Psoas muscle (tissue), 8 donors: Measurements from ENCODE around the gene CTDP1. TPM values are rescaled to one million over a fixed set of nuclear protein-coding genes. Genes with fewer than 3 reads are reported as not detected.

Experiments
- ATAC-seq, 4 donors: fragments of 200-7000 bp; cut with Tn5 transposase; one replicate each; pipeline ENCODE4 v1.9.1; 2020; ENCODE audit warnings: moderate library complexity in 3 of 4, mild to moderate bottlenecking in 2 of 4
- DNase-seq, 2 donors: peaks; one replicate each; pipeline ENCODE4 v3.0.0-alpha.2; 2020
- H3K27ac ChIP-seq: fragments of 200-600 bp; one replicate; pipeline ENCODE4 v1.8.0; 2022
- H3K27me3 ChIP-seq, 3 donors: fragments of 200-600 bp in 1 of 3; one replicate each; pipeline versions ENCODE4 v1.6.1 to v1.8.0; 2013 to 2022; ENCODE audit warnings: low read length in 2 of 3, mild to moderate bottlenecking in 2 of 3, moderate library complexity in 1 of 3; ENCODE audit not compliant: insufficient read depth in 3 of 3
- H3K36me3 ChIP-seq, 2 donors: fragments of 200-600 bp in 1 of 2; one replicate each; pipeline versions ENCODE4 v1.6.1 to v1.8.0; 2013 to 2022; ENCODE audit warnings: low read depth in 1 of 2, mild to moderate bottlenecking in 1 of 2, moderate library complexity in 1 of 2; ENCODE audit not compliant: insufficient read depth in 1 of 2
- H3K4me1 ChIP-seq: fragments of 200-600 bp; one replicate; pipeline ENCODE4 v1.8.0; 2022
- H3K4me3 ChIP-seq: fragments of 200-600 bp; one replicate; pipeline ENCODE4 v1.8.0; 2022; ENCODE audit warnings: mild to moderate bottlenecking
- H3K9me3 ChIP-seq: fragments of 200-600 bp; one replicate; pipeline ENCODE4 v1.8.0; 2022
- WGBS, 3 donors: extraction: QIAGEN DNeasy Blood & Tissue Kit; methylation state at CpG; one replicate each; pipeline versions ENCODE4 v1.1.6 to v1.1.7; 2013; 5-methylcytosine and 5-hydroxymethylcytosine counted together
- intact Hi-C, 2 donors: fragments of 100-400 bp; cut with DNase I; formaldehyde crosslinking; loops; one replicate each; pipeline versions ENCODE4 v1.11.0 to v1.14.2; 2022
- polyA plus RNA-seq, 3 donors: library from polyadenylated mRNA; stranded (reverse); fragments of 200-250 nt; gene quantifications; one replicate each; pipeline ENCODE4 v1.2.3, GENCODE V29; 2013
- total RNA-seq, 4 donors: library from RNA; stranded (reverse); fragmentation: NEBNext Ultra II Directional in 2 of 4; extraction: Animal tissue kit (Norgen Biotek cat#: 25700) in 2 of 4; gene quantifications; one replicate each; pipeline versions ENCODE4 v1.2.1 to v1.2.4, GENCODE V29; 2021 to 2023
- TF ChIP-seq, protein P1 (sequence below): fragments of 200-600 bp; IDR thresholded peaks from one replicate; pipeline ENCODE4 v1.8.0; 2022; ENCODE audit warnings: antibody characterized with exemption
- donor health status: healthy with polysubstance abuse.
- donor health status: DM: no; HTN: no; CAD: no; lungs with moderate emphysema.
- donor health status: Bipolar disorder and iron deficiency.
- donor health status: healthy.
- donor health status: DM: yes; HTN: yes; CAD: no.
- donor health status: DM: no; HTN: no; CAD: no.
- donor health status: DM: no; HTN: no; CAD: no.
- donor health status: DM: yes; HTN: yes; CAD: no.

CTDP1 gene
- total and polyA plus RNA-seq, 7 donors = 7.6 to 21.6 (median 12.4) TPM

GRCh38 chr18:79769698-79770500, 90.3 kb downstream of the CTDP1 start:
- Histone ChIP-seq H3K27me3 (peaks cover 0 to 27% (median 14%) of the 10 kb centered on the region in 3 donors), H3K36me3 (no peaks in the 10 kb centered on the region), H3K4me3 (no peak overlapping the region), H3K27ac (no peak overlapping the region), H3K4me1 (no peaks in the 10 kb centered on the region), H3K9me3 (peaks cover 6% of the 10 kb centered on the region)
- TF ChIP-seq, protein P1, sequence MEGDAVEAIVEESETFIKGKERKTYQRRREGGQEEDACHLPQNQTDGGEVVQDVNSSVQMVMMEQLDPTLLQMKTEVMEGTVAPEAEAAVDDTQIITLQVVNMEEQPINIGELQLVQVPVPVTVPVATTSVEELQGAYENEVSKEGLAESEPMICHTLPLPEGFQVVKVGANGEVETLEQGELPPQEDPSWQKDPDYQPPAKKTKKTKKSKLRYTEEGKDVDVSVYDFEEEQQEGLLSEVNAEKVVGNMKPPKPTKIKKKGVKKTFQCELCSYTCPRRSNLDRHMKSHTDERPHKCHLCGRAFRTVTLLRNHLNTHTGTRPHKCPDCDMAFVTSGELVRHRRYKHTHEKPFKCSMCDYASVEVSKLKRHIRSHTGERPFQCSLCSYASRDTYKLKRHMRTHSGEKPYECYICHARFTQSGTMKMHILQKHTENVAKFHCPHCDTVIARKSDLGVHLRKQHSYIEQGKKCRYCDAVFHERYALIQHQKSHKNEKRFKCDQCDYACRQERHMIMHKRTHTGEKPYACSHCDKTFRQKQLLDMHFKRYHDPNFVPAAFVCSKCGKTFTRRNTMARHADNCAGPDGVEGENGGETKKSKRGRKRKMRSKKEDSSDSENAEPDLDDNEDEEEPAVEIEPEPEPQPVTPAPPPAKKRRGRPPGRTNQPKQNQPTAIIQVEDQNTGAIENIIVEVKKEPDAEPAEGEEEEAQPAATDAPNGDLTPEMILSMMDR = no peak
- DNase-seq (peak in 1 of 2 donors; percentile 15), ATAC-seq (no peak)
- intact Hi-C loops = no loop called here
- 81 to 86% (median 83%) methylated on average over 29 to 31 of the region's 31 CpGs for WGBS, 3 donors

DNA sequence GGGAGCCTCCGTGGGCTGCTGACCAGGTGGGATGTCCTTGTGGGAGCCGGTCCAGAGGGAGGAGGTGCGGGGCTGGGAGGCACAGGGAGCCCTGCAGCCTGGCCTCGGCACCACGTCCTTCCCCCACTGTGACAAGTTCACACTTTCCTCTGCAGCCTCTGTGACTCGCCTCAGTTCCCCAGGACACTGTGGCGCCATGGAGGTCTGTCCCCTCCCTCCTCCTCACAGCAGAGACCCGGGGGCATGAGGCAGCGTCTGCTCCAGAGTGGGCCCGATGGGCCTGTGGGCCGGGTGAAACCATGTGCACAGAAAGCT, 90.9 kb downstream of the CTDP1 start:
- TF ChIP-seq, protein P1 = no peak
- no peaks in the 10 kb centered on the region for H3K4me1 ChIP-seq
- intact Hi-C loops = no loop called here
- H3K4me3 ChIP-seq = no peak overlapping the region
- H3K27ac ChIP-seq = no peak overlapping the region
- H3K9me3 ChIP-seq = peaks cover 6% of the 10 kb centered on the region
- DNase-seq (no peak), ATAC-seq (no peak)
- H3K36me3 ChIP-seq = no peaks in the 10 kb centered on the region
- WGBS, 3 donors = 56 to 64% (median 64%) methylated on average over 10 to 11 of the region's 11 CpGs
- peaks cover 0 to 33% (median 14%) of the 10 kb centered on the region in 3 donors for H3K27me3 ChIP-seq

DNA sequence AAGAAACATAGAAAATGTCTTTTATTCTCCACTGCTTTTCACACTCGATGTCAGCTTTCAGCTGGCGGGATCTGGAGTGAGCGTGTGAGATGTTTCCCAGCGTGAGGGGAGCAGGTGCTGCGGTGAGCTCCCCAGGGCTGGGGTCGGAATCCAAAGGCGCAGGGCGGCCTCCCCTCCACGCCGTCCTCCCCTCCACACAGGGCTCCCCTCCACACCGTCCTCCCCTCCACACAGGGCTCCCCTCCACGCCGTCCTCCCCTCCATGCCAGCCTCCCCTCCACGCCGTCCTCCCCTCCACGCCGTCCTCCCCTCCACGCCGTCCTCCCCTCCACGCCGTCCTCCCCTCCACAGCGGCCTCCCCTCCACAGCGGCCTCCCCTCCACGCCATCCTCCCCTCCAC, 91.2 kb downstream of the CTDP1 start:
- 69 to 72% (median 71%) methylated on average over 13 to 24 of the region's 24 CpGs for WGBS, 3 donors
- DNase-seq = no peak

GRCh38 chr18:79771446-79772107, 92.0 kb downstream of the CTDP1 start:
- ATAC-seq (no peak), DNase-seq (peak in 1 of 2 donors; percentile 39)
- Histone ChIP-seq H3K27me3 (peaks cover 0 to 37% (median 16%) of the 10 kb centered on the region in 3 donors), H3K4me3 (no peak overlapping the region), H3K36me3 (no peaks in the 10 kb centered on the region), H3K9me3 (peaks cover 6% of the 10 kb centered on the region), H3K4me1 (no peaks in the 10 kb centered on the region), H3K27ac (no peak overlapping the region)
- intact Hi-C loops = no loop called here
- 58 to 63% (median 60%) methylated on average over 31 to 35 of the region's 35 CpGs for WGBS, 3 donors
- TF ChIP-seq, protein P1 = no peak

More for the DNA sequence above, 91.2 kb downstream of the CTDP1 start:
- Histone ChIP-seq H3K36me3 (no peaks in the 10 kb centered on the region), H3K27ac (no peak overlapping the region), H3K4me3 (no peak overlapping the region), H3K27me3 (peaks cover 0 to 34% (median 15%) of the 10 kb centered on the region in 3 donors), H3K4me1 (no peaks in the 10 kb centered on the region), H3K9me3 (peaks cover 6% of the 10 kb centered on the region)
- no peak for ATAC-seq
- TF ChIP-seq, protein P1 = no peak
- intact Hi-C loops = no loop called here
